GM12865 (cell line): Measurements from ENCODE around the gene LCN9.

Experiments
- DNase-seq: peaks from one replicate; pipeline ENCODE4 v3.0.0; 2010; ENCODE audit warnings: low read depth
- H3K4me3 ChIP-seq: 2 replicates; pipeline ENCODE4 v1.5.1; 2011; ENCODE audit warnings: mild to moderate bottlenecking, low read depth, low read length, control low read depth
- CTCF ChIP-seq: IDR thresholded peaks from 2 replicates; pipeline ENCODE4 v1.5.1; 2011; ENCODE audit warnings: low read length, control low read depth, low read depth, inconsistent platforms; ENCODE audit not compliant: insufficient read depth; ENCODE audit errors: missing control alignments

The LCN9 gene

GRCh38 chr9:135648494-135649410 is 14.4 kb upstream of the LCN9 start:
- TF ChIP-seq CTCF, result no peak
- H3K4me3 ChIP-seq, result no peak overlapping the region
- no peak for DNase-seq

GRCh38 chr9:135649508-135649907 is 13.6 kb upstream of the LCN9 start:
- H3K4me3 ChIP-seq, result no peak overlapping the region
- no peak for TF ChIP-seq CTCF
- no peak for DNase-seq

- TF ChIP-seq CTCF, result no peak
- H3K4me3 ChIP-seq, result no peak overlapping the region
- no peak for DNase-seq
These were observed 12.7 kb upstream of the LCN9 start for GRCh38 chr9:135650408-135650807.

GRCh38 chr9:135655317-135655716 is 7.8 kb upstream of the LCN9 start:
- H3K4me3 ChIP-seq, result no peak overlapping the region

GRCh38 chr9:135657416-135657815 is 5.7 kb upstream of the LCN9 start:
- TF ChIP-seq CTCF, result no peak
- DNase-seq, result no peak
- no peak overlapping the region for H3K4me3 ChIP-seq

More at GRCh38 chr9:135655317-135655716, 7.8 kb upstream of the LCN9 start:
- DNase-seq, result no peak
- no peak for TF ChIP-seq CTCF

GRCh38 chr9:135659252-135659651 is 3.9 kb upstream of the LCN9 start:
- no peak overlapping the region for H3K4me3 ChIP-seq
- no peak for TF ChIP-seq CTCF
- no peak for DNase-seq
